ENCODE data around the gene GNAQ.
"Not testable (repeated sequence)": the region's sequence is repeated elsewhere in the genome, so short reads cannot be mapped to it uniquely, and the experiment has no call there.

DNA sequence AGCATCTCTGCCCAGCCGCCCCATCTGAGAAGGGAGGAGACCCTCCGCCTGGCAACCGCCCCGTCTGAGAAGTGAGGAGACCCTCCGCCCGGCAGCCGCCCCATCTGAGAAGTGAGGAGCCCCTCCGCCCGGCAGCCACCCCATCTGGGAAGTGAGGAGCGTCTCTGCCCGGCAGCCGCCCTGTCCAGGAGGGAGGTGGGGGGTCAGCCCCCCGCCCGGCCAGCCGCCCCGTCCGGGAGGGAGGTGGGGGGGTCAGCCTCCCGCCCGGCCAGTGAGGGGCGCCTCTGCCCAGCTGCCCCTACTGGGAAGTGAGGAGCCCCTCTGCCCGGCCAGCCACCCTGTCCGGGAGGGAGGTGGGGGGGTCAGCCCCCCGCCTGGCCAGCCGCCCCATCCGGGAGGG, 270.7 kb downstream of the GNAQ start:
- TF ChIP-seq ESRRA (IDR thresholded peaks at IDR 0.05; ENCODE audit: borderline replicate concordance, low read length); USF2 (IDR thresholded peaks at IDR 0.05); POLR2A (IDR thresholded peaks at IDR 0.05; ENCODE audit: low read length); RARB (CRISPR knock-in tag; IDR thresholded peaks at IDR 0.05); RCOR1 (IDR thresholded peaks at IDR 0.05; ENCODE audit: low read depth, low read length); HOXB13 (CRISPR knock-in tag; IDR thresholded peaks at IDR 0.05; ENCODE audit: low read depth); JUN (IDR thresholded peaks at IDR 0.05); CTCF (IDR thresholded peaks at IDR 0.05); REST (IDR thresholded peaks at IDR 0.05); BHLHE40 (IDR thresholded peaks at IDR 0.05; ENCODE audit: low read depth, low read length): not testable (repeated sequence)
